Measurements from ENCODE around the gene MYRF.

Gene MYRF

DNA sequence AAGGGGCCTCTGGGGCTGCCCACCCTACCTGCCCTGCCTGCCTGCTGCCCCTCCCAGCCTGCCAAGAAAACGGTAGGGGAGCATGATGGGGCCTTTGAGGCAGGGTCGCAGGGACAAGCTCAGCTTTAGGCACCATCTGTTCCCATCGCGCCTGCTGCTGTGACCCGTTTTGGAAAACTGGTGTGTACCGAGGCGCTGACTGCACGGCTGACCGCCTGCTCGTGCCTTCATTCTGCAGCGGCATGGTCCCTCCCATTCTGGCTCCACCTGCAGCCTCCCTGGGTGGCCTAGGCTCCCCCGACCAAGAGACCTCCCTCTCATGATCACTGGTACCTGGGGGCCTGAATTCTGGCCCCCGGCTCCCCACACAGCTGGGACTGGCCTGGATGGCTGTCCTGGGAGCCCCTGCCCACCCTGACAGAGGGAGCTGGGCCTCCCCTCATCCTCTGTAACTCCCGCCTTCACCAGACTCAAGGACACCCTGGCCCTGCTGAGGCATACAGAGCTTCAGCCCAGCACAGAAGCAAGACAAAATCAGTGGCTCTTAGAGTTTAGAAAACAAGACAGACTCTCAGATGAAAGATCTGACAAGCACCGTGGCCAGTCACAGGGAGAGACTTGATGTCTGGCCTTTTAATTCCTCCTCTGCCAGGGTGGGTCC is 6.5 kb upstream of the MYRF start:
- H3F3A ChIP-seq (ENCODE audit: low read depth), result no peaks in the 10 kb centered on the region
- no peaks in the 10 kb centered on the region for H3K79me2 ChIP-seq (ENCODE audit: insufficient read depth, low read length)
- H4K20me1 ChIP-seq (ENCODE audit: insufficient read depth, low read length, poor library complexity, severe bottlenecking), result no peaks in the 10 kb centered on the region
- no peak for TF ChIP-seq EZH2phosphoT487 (IDR thresholded peaks at IDR 0.05; ENCODE audit: borderline replicate concordance)
- TF ChIP-seq, protein P1, sequence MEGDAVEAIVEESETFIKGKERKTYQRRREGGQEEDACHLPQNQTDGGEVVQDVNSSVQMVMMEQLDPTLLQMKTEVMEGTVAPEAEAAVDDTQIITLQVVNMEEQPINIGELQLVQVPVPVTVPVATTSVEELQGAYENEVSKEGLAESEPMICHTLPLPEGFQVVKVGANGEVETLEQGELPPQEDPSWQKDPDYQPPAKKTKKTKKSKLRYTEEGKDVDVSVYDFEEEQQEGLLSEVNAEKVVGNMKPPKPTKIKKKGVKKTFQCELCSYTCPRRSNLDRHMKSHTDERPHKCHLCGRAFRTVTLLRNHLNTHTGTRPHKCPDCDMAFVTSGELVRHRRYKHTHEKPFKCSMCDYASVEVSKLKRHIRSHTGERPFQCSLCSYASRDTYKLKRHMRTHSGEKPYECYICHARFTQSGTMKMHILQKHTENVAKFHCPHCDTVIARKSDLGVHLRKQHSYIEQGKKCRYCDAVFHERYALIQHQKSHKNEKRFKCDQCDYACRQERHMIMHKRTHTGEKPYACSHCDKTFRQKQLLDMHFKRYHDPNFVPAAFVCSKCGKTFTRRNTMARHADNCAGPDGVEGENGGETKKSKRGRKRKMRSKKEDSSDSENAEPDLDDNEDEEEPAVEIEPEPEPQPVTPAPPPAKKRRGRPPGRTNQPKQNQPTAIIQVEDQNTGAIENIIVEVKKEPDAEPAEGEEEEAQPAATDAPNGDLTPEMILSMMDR (conservative IDR thresholded peaks at IDR 0.05; ENCODE audit: low read length), result no peak
- H3K27me3 ChIP-seq (ENCODE audit: insufficient read depth, low read length, poor library complexity, severe bottlenecking), result no peaks in the 10 kb centered on the region
- H3K36me3 ChIP-seq (ENCODE audit: insufficient read depth, low read length), result no peaks in the 10 kb centered on the region
- H3K4me2 ChIP-seq (ENCODE audit: low read depth, low read length, poor library complexity, severe bottlenecking), result no peak overlapping the region
- no peaks in the 10 kb centered on the region for H3K9me2 ChIP-seq (replicated peaks; ENCODE audit: low read depth, low read length)
- no peak overlapping the region for H3K4me3 ChIP-seq (ENCODE audit: low read length, poor library complexity, severe bottlenecking)
- H3K9ac ChIP-seq (ENCODE audit: low read depth, low read length, poor library complexity, severe bottlenecking), result no peak overlapping the region
- no peaks in the 10 kb centered on the region for H3K9me3 ChIP-seq (ENCODE audit: insufficient read depth, low read depth, low read length)
- no peak overlapping the region for H2AFZ ChIP-seq (ENCODE audit: low read length)
- H3K4me1 ChIP-seq (ENCODE audit: insufficient read depth, low read length, poor library complexity, severe bottlenecking), result no peaks in the 10 kb centered on the region

DNA sequence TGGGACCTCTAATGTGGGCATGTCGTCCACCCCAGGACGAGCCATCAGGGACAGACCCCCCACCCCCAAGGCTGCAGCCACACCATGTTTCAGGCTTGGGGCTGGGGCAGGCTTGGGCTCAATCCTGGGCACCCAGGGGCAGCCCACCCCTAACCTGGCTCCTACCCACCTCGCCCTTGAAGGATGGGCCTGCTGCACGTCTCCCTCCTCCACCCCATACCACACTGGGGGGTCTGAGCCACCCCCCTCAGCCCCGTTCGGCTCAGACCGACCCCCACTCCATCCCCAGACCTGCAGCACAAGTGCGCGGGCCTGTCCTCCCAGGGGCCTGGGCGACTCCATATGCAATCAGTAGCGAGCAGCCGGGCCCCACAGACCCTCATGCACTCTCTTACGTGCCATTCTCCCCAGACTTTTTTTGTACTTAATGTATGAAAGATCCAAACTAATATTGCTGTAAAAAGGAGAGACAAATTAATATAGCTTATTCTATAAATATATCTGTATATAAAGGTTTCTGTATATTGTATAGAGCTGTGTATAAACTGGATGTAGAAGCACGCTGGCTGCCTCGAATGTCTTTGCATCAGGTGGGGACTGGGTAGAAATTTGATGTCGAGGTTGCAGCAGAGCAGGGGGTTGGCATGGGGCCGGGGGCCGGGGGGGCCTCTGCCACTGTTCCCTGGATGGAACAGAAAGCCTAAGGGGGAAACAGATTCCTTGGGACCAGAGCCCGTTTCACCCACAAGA is 5.8 kb upstream of the MYRF start:
- no peaks in the 10 kb centered on the region for H3K36me3 ChIP-seq (ENCODE audit: insufficient read depth, low read length)
- H3K4me1 ChIP-seq (ENCODE audit: insufficient read depth, low read length, poor library complexity, severe bottlenecking), result no peaks in the 10 kb centered on the region
- no peak overlapping the region for H3K4me2 ChIP-seq (ENCODE audit: low read depth, low read length, poor library complexity, severe bottlenecking)

DNA sequence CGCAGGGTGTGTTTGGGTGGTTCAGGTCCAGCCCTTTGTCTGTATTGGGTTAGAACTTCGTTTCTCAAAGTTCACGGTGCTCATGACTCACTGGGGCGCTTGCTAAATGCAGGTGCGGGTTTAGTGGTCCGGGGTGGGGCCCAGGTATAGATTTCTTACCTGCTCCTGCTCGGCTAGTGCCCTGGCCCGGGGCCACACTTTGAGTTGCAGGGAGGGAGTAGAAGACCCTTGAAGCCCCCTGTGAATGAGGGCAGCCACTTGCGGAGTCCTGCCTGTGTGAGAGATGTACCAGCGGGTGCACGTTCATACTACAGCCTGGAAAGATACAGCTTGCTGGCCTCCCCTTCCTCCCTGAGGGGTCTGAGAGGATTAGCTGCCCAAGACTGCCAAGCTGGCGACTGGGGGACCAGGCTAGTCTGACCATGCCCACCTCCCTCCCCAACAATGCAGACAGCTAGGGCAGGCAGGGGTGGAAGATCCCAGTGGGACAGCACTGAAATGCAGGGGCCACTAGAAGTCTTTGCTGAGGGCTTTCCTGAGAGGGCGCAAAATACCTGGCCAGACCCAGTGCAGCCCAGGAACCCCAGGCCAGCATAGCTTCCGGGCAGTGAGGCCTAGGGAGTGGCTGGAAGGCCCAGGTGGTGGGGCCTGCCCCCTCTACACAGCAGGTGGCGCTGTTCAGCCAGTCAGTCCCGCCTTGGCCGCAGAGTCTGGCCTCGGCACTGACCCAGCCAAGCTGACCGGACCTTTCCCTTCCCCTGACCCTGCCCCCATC is 5.1 kb upstream of the MYRF start:
- Histone ChIP-seq H3F3A (ENCODE audit: low read depth) (no peaks in the 10 kb centered on the region), H3K79me2 (ENCODE audit: insufficient read depth, low read length) (no peaks in the 10 kb centered on the region), H3K27me3 (ENCODE audit: insufficient read depth, low read length, poor library complexity, severe bottlenecking) (no peaks in the 10 kb centered on the region), H3K4me3 (ENCODE audit: low read length, poor library complexity, severe bottlenecking) (no peak overlapping the region), H3K4me1 (ENCODE audit: insufficient read depth, low read length, poor library complexity, severe bottlenecking) (no peaks in the 10 kb centered on the region), H3K36me3 (ENCODE audit: insufficient read depth, low read length) (no peaks in the 10 kb centered on the region), H3K9me2 (replicated peaks; ENCODE audit: low read depth, low read length) (no peaks in the 10 kb centered on the region), H4K20me1 (ENCODE audit: insufficient read depth, low read length, poor library complexity, severe bottlenecking) (no peaks in the 10 kb centered on the region), H3K9ac (ENCODE audit: low read depth, low read length, poor library complexity, severe bottlenecking) (no peak overlapping the region), H2AFZ (ENCODE audit: low read length) (no peak overlapping the region; the same call in 1 of the 2 replicates), H3K9me3 (ENCODE audit: insufficient read depth, low read depth, low read length) (no peaks in the 10 kb centered on the region), H3K4me2 (ENCODE audit: low read depth, low read length, poor library complexity, severe bottlenecking) (no peak overlapping the region)
- TF ChIP-seq, protein P1 (conservative IDR thresholded peaks at IDR 0.05; ENCODE audit: low read length), result peak; percentile 90
- no peak for TF ChIP-seq EZH2phosphoT487 (IDR thresholded peaks at IDR 0.05; ENCODE audit: borderline replicate concordance)

More for the DNA sequence above, 5.8 kb upstream of the MYRF start:
- Histone ChIP-seq H3F3A (ENCODE audit: low read depth) (no peaks in the 10 kb centered on the region), H3K4me3 (ENCODE audit: low read length, poor library complexity, severe bottlenecking) (no peak overlapping the region), H4K20me1 (ENCODE audit: insufficient read depth, low read length, poor library complexity, severe bottlenecking) (no peaks in the 10 kb centered on the region), H2AFZ (ENCODE audit: low read length) (no peak overlapping the region), H3K9ac (ENCODE audit: low read depth, low read length, poor library complexity, severe bottlenecking) (no peak overlapping the region), H3K79me2 (ENCODE audit: insufficient read depth, low read length) (no peaks in the 10 kb centered on the region), H3K9me2 (replicated peaks; ENCODE audit: low read depth, low read length) (no peaks in the 10 kb centered on the region), H3K27me3 (ENCODE audit: insufficient read depth, low read length, poor library complexity, severe bottlenecking) (no peaks in the 10 kb centered on the region), H3K9me3 (ENCODE audit: insufficient read depth, low read depth, low read length) (no peaks in the 10 kb centered on the region)
- TF ChIP-seq, protein P1 (conservative IDR thresholded peaks at IDR 0.05; ENCODE audit: low read length), result no peak
- no peak for TF ChIP-seq EZH2phosphoT487 (IDR thresholded peaks at IDR 0.05; ENCODE audit: borderline replicate concordance)
